Kidney epithelial cell (primary cell): ENCODE measurements around the gene TBRG4. TPM values are rescaled to one million over a fixed set of nuclear protein-coding genes. Genes with fewer than 3 reads are reported as not detected.

Source experiments
- DNase-seq: peaks from one replicate; pipeline ENCODE4 v3.0.0-alpha.2; 2010; ENCODE audit warnings: low read depth
- H3K27me3 ChIP-seq: 2 replicates; pipeline ENCODE4 v1.6.0; 2011; ENCODE audit warnings: low read length; ENCODE audit not compliant: control insufficient read depth, insufficient read depth
- H3K36me3 ChIP-seq: 2 replicates; pipeline ENCODE4 v1.5.1; 2011; ENCODE audit warnings: low read length; ENCODE audit not compliant: control insufficient read depth, insufficient read depth
- H3K4me3 ChIP-seq: 2 replicates; pipeline ENCODE4 v1.5.1; 2011; ENCODE audit warnings: low read depth, mild to moderate bottlenecking, control low read depth, low read length
- CTCF ChIP-seq: IDR thresholded peaks from 2 replicates; pipeline ENCODE4 v1.5.1; 2011; ENCODE audit warnings: mild to moderate bottlenecking, moderate library complexity, low read length, control low read depth, inconsistent platforms; ENCODE audit not compliant: insufficient read depth, poor library complexity, severe bottlenecking
- total RNA-seq: library from RNA; depleted of rRNA; stranded (reverse); fragments of >200 nt; gene quantifications from 2 replicates; pipeline ENCODE4 v1.2.3, GENCODE V29; 2015

Gene TBRG4
- total RNA-seq, 1 donor from 2014 or later = 71.7 TPM

- H3K4me3 ChIP-seq = no peak overlapping the region
- H3K36me3 ChIP-seq = no peaks in the 10 kb centered on the region
- no peak for TF ChIP-seq CTCF
- DNase-seq = no peak
- no peaks in the 10 kb centered on the region for H3K27me3 ChIP-seq
These were observed 58.1 kb downstream of the TBRG4 start for GRCh38 chr7:45053401-45053800.

- H3K36me3 ChIP-seq = no peaks in the 10 kb centered on the region
- no peak for TF ChIP-seq CTCF
- H3K27me3 ChIP-seq = no peaks in the 10 kb centered on the region
- no peak for DNase-seq
- H3K4me3 ChIP-seq = no peak overlapping the region
These were observed 59.5 kb downstream of the TBRG4 start for GRCh38 chr7:45052011-45052410.

- DNase-seq = no peak
- Histone ChIP-seq H3K36me3 (no peaks in the 10 kb centered on the region), H3K4me3 (no peak overlapping the region), H3K27me3 (no peaks in the 10 kb centered on the region)
- no peak for TF ChIP-seq CTCF
These were observed 61.3 kb downstream of the TBRG4 start for GRCh38 chr7:45050198-45050597.

Other genes starting within 250 kb of the TBRG4 start
- 19.8 and 25.3 TPM in 2 replicates for gene PURB, start 226.2 kb downstream of the TBRG4 start, total RNA-seq
- 0.04 and 0.27 TPM in 2 replicates for gene MYO1G, start 132.7 kb downstream of the TBRG4 start, total RNA-seq
- 60.2 and 70.7 TPM in 2 replicates for gene CCM2, start 111.5 kb downstream of the TBRG4 start, total RNA-seq
- 4.9 and 6.9 TPM in 2 replicates for gene NACAD, start 22.7 kb downstream of the TBRG4 start, total RNA-seq
- not detected in 2 replicates for gene RAMP3, start 46.1 kb upstream of the TBRG4 start, total RNA-seq